Posterior vena cava (tissue), 2 donors: ENCODE results near the gene KRTAP4-9. TPM values are rescaled to one million over a fixed set of nuclear protein-coding genes. Genes with fewer than 3 reads are reported as not detected.
"Not testable (repeated sequence)": the region's sequence is repeated elsewhere in the genome, so short reads cannot be mapped to it uniquely, and the experiment has no call there.

Source experiments
- DNase-seq: peaks from one replicate; pipeline ENCODE4 v3.0.0-alpha.2; 2020; ENCODE audit warnings: low spot score
- intact Hi-C, 2 donors: fragments of 100-400 bp; cut with DNase I; formaldehyde crosslinking; loops; one replicate each; pipeline versions ENCODE4 v1.14.1 to v1.14.2; 2022 to 2023
- total RNA-seq, 2 donors: library from RNA; stranded (reverse); fragmentation: NEBNext Ultra II Directional; extraction: Animal tissue kit (Norgen Biotek cat#: 25700); gene quantifications; one replicate each; pipeline ENCODE4 v1.2.1, GENCODE V29; 2021
- donor health status: DM: yes; HTN: yes; CAD: no.
- donor health status: DM: yes; HTN: yes; CAD: no.

The KRTAP4-9 gene
- total RNA-seq, 2 donors from 2014 or later, result not detected

DNA sequence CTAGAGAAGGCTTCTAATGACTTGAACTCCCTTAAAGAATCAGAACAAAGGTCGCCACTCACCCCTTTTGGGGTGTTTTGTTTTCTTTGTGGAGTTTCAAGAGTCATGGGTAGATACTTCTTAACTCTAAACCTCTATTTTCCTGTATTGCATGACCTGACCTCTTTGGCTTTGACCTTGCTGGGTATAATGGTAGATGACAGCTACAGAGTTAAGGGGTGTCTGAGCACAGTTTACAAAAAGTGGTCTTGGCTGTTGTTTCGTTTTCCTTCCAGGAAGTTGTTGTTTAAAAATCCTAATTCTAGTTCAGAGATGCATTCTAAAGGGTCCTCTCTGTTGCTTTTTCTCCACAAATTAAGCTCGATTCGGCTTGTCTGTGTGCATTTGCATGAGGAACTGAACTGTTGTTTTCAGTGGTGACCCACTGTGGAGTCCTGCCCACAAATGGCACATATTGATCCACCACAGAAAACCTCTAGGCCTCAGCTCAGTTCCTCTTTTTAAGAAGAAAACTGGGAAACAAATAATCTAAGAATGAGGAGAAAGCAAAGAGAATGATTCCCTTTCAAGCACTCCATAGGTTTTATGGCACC, 16.3 kb upstream of the KRTAP4-9 start:
- intact Hi-C loops, result loop anchor here in 1 of 2 donors (1.0 kb wide), 1 partner anchor 19 kb away; no protein-coding TSS in a partner anchor
- DNase-seq, result not testable (repeated sequence)

DNA sequence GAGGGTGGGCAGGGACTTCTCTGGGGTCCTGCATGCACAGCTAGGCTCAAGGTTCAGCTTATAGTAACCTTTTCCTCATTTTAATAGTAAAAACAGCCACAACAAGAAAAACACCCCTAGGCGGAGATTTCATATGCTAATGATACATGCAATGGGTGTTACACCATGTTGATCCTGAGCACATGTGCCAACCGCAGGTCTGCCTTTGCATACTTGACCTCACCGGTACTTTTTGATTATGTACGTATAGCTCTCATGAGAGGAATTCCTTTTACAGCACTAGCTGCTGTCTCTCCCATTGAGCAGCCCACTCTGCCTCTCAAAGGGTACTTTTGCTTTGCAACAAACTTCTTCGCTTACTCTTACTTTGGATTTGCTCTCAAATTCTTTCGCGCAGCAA, 9.1 kb upstream of the KRTAP4-9 start:
- intact Hi-C loops, result no loop called here
- DNase-seq, result no peak

- intact Hi-C loops, result no loop called here
- no peak for DNase-seq
These were observed 7.1 kb upstream of the KRTAP4-9 start, which contains the start of gene KRTAP4-8 for GRCh38 chr17:41098042-41098441. TSS of gene KRTAP4-8 (minus strand) at chr17:41098142. CDS start at chr17:41098084, 58 bp downstream.

DNA sequence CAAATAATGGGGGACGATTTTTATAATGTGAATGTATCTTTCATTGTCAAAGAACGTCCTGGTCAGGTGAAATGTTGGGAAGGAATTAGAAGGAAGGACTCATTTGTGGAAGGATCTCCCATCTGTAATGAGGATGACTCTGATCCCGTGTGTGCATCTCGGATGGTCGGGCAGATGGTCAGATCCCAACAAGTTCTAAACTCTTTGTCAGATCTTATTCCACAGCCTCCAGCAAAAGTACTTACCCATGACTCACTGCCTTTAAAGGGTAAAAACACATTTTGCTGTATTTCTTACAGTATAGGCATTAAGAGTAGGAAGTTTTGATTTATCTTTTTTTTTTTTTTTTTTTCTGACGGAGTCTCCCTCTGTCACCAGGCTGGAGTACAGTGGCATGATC, 6.7 kb upstream of the KRTAP4-9 start:
- no peak for DNase-seq
- intact Hi-C loops, result no loop called here

DNA sequence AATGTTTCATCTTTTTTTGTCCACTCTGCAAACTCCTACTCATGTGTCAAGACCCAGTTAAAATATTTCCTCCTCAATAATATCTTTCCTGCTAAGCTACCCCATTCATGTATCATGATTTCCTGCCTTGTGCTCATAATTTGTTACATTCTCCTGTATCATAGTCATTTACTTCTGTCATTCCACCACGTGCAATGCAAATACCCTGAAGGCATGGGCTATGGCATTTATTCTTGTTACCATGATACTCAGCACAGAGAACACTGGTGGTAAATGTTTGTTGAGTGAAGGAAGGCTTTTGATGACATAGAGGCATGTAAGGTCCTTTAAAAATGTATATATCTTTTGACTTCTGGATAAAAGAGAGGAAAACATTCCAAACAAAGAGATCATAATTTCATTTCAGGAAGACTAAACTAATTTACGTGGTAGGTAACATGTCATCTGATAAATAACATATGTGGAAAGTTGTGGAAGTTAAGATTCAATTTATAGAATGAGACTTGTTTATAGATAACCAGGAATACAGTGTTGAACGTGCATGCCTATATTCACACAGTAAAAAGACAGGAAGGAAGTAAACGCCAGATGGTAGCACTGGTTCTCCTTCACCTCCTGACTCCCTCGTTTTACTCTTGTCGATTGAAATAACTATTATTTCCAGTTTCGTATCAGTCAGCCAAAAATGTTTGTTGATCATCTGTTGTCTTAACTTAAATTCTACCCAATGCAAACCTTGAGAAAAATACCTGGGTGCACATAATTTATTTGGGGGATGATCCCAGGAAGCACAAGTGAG, 5.3 kb upstream of the KRTAP4-9 start:
- DNase-seq, intact Hi-C loops: not testable (repeated sequence)

DNA sequence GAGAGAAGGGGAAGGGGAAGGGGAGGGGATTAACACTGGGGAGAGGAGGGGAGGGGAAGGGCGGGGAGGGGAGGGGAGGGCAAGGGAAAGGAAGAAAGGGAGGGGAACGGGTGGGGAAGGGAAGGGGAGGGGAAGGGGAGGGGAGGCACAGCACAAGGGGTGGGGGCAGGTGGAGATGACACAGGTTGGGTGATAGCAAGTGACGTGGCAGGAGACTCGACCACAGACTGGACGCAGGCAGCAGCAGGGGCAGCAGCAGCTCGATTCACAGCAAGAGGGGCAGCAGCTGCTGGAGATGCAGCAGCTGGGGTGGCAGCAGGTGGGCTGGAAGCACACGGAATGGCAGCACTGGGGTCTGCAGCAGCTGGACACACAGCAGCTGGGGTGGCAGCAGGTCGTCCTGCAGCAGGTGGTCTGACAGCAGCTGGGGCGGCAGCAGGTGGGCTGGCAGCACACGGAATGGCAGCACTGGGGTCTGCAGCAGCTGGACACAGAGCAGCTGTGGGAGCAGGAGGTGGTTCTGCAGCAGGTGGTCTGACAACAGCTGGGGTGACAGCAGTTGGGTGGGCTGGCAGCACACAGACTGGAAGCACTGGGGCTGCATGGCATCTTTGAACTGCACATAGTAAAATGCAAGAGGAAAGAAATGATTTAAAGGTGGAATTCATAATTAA, 3.5 kb upstream of the KRTAP4-9 start, which contains the start of gene KRTAP4-16:
Gene KRTAP4-16, minus strand, starts transcription at position 624 of the 674 bp plus-strand sequence. Its CDS starts 0 bp downstream, at position 624.
- intact Hi-C loops, result no loop called here
- DNase-seq, result no peak

GRCh38 chr17:41103896-41104295, 1.3 kb upstream of the KRTAP4-9 start:
- intact Hi-C loops, result no loop called here
- no peak for DNase-seq

- intact Hi-C loops, DNase-seq: not testable (repeated sequence)
These were observed 677 bp upstream of the KRTAP4-9 start for GRCh38 chr17:41104386-41105038.

GRCh38 chr17:41107941-41108450, 2.8 kb downstream of the KRTAP4-9 start:
- intact Hi-C loops, result loop anchor here in 1 of 2 donors (1.0 kb wide), 1 partner anchor 20 kb away; no protein-coding TSS in a partner anchor
- no peak for DNase-seq

GRCh38 chr17:41108728-41109386, 3.7 kb downstream of the KRTAP4-9 start:
- not testable (repeated sequence) for DNase-seq
- intact Hi-C loops, result loop anchor here in 1 of 2 donors (1.0 kb wide), 1 partner anchor 21 kb away; no protein-coding TSS in a partner anchor

- intact Hi-C loops, result no loop called here
- DNase-seq, result no peak
These were observed 6.1 kb downstream of the KRTAP4-9 start for GRCh38 chr17:41111151-41111885.

DNA sequence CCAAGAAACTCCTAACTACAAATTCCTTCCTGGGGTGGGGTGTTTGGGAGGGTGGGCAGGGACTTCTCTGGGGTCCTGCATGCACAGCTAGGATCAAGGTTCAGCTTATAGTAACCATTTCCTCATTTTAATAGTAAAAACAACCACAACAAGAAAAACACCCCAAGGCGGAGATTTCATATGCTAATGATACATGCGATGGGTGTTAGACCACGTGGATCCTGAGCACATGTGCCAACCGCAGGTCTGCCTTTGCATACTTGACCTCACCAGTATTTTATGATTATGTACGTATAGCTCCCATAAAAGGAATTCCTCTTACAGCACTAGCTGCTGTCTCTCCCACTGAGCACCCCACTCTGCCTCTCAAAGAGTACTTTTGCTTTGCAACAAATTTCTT, 11.1 kb downstream of the KRTAP4-9 start:
- intact Hi-C loops, result no loop called here
- DNase-seq, result no peak

DNA sequence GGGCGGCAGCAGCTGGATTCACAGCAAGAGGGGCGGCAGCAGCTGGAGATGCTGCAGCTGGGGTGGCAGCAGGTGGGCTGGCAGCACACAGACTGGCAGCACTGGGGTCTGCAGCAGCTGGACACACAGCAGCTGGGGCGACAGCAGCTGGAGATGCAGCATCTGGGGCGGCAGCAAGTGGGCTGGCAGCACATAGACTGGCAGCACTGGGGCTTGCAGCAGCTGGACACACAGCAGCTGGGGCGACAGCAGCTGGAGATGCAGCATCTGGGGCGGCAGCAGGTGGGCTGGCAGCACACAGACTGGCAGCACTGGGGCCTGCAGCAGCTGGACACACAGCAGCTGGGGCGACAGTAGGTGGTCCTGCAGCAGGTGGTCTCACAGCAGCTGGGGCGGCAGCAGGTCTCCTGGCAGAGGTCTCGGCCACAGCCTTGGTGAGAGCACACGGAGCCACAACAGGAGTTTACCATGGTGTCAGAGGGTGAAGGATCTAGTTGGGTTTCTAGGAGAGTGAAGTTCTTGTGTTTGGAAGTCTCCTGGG, 12.7 kb downstream of the KRTAP4-9 start, which contains the start of gene KRTAP4-11:
Gene KRTAP4-11, minus strand, starts transcription at position 528 of the 541 bp plus-strand sequence. Its CDS starts 58 bp downstream, at position 470.
- intact Hi-C loops, DNase-seq: not testable (repeated sequence)

GRCh38 chr17:41118721-41119120, 13.5 kb downstream of the KRTAP4-9 start:
- intact Hi-C loops, result no loop called here
- no peak for DNase-seq

DNA sequence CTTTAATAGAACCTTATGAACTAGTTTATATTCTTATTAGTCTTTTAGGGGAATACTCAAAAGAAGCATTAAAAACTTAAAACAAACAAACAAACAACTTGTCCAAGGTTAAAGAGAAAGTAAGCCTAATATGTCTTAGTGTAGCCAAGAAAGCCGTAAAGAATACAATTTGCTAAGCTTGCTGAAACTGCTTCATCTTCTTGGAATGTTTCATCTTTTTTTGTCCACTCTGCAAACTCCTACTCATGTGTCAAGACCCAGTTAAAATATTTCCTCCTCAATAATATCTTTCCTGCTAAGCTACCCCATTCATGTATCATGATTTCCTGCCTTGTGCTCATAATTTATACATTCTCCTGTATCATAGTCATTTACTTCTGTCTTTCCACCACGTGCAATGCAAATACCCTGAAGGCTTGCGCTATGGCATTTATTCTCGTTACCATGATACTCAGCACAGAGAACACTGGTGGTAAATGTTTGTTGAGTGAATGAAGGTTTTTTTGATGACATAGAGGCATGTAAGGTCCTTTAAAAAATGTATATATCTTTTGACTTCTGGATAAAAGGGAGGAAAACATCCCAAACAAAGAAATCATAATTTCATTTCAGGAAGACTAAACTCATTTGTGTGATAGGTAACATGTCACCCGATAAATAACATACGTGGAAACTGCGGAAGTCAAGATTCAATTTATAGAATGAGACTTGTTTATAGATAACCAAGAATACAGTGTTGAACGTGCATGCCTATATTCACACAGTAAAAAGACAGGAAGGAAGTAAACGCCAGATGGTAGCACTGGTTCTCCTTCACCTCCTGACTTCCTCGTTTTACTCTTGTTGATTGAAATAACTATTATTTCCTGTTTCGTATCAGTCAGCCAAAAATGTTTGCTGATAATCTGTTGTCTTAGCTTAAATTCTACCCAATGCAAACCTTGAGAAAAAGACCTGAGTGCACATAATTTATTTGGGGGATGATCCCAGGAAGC, 14.8 kb downstream of the KRTAP4-9 start:
- intact Hi-C loops, DNase-seq: not testable (repeated sequence)

- no peak for DNase-seq
- intact Hi-C loops, result no loop called here
These were observed 16.6 kb downstream of the KRTAP4-9 start for GRCh38 chr17:41121742-41122141.
